ENCODE results near the gene ALS2. TPM values are rescaled to one million over a fixed set of nuclear protein-coding genes. Genes with fewer than 3 reads are reported as not detected.
"Not testable (repeated sequence)": the region's sequence is repeated elsewhere in the genome, so short reads cannot be mapped to it uniquely, and the experiment has no call there.

Gene ALS2
- polyA plus RNA-seq, 1 of the 3 experiments (the other 2 are of a cell fraction): 11.6 TPM

GRCh38 chr2:201768918-201769317, 11.8 kb downstream of the ALS2 start (continued):
- TF ChIP-seq TEAD4 (IDR thresholded peaks at IDR 0.05; ENCODE audit: borderline replicate concordance, insufficient read depth) (peak; percentile 56; the same call in 1 of the 2 replicates), NFIC (IDR thresholded peaks at IDR 0.05; ENCODE audit: borderline replicate concordance) (peak; percentile 10; the same call in 1 of the 2 replicates), NRF1 (IDR thresholded peaks at IDR 0.05; ENCODE audit: low read depth, low read length) (no peak), CHD2 (IDR thresholded peaks at IDR 0.05; ENCODE audit: low read length, partially characterized antibody) (no peak), ELF1 (IDR thresholded peaks at IDR 0.05) (no peak), EP300 (IDR thresholded peaks at IDR 0.05; ENCODE audit: borderline replicate concordance in 1 of 2, low read depth in 1 of 2, low read length in 1 of 2) (peak in 1 of 2 experiments; percentile 16; a peak in 1 of 4 replicates), MAX (IDR thresholded peaks at IDR 0.05; ENCODE audit: low read depth) (no peak), EZH2phosphoT487 (IDR thresholded peaks at IDR 0.05; ENCODE audit: borderline replicate concordance, low read depth) (no peak), SIN3A (IDR thresholded peaks at IDR 0.05; ENCODE audit: borderline replicate concordance, low read depth, low read length) (no peak), TCF12 (IDR thresholded peaks at IDR 0.05) (peak; percentile 51), POLR2AphosphoS5 (IDR thresholded peaks at IDR 0.05; ENCODE audit: low read depth, low read length) (peak; percentile 31; the same call in 1 of the 2 replicates), JUND (IDR thresholded peaks at IDR 0.05) (peak; percentile 65), RFX5 (IDR thresholded peaks at IDR 0.05; ENCODE audit: low read length) (no peak), RCOR1 (IDR thresholded peaks at IDR 0.05; ENCODE audit: low read length) (no peak), MXI1 (IDR thresholded peaks at IDR 0.05; ENCODE audit: low read depth, low read length) (no peak), RXRA (IDR thresholded peaks at IDR 0.05; ENCODE audit: borderline replicate concordance, low read depth) (no peak), GATA2 (CRISPR knock-in tag; IDR thresholded peaks at IDR 0.05) (no peak)
- TF ChIP-seq, protein P1, sequence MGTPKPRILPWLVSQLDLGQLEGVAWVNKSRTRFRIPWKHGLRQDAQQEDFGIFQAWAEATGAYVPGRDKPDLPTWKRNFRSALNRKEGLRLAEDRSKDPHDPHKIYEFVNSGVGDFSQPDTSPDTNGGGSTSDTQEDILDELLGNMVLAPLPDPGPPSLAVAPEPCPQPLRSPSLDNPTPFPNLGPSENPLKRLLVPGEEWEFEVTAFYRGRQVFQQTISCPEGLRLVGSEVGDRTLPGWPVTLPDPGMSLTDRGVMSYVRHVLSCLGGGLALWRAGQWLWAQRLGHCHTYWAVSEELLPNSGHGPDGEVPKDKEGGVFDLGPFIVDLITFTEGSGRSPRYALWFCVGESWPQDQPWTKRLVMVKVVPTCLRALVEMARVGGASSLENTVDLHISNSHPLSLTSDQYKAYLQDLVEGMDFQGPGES (IDR thresholded peaks at IDR 0.05; ENCODE audit: low read depth, low read length): no peak
- TF ChIP-seq, protein P2, sequence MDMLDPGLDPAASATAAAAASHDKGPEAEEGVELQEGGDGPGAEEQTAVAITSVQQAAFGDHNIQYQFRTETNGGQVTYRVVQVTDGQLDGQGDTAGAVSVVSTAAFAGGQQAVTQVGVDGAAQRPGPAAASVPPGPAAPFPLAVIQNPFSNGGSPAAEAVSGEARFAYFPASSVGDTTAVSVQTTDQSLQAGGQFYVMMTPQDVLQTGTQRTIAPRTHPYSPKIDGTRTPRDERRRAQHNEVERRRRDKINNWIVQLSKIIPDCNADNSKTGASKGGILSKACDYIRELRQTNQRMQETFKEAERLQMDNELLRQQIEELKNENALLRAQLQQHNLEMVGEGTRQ (IDR thresholded peaks at IDR 0.05; ENCODE audit: borderline replicate concordance, low read depth, low read length): no peak

DNA sequence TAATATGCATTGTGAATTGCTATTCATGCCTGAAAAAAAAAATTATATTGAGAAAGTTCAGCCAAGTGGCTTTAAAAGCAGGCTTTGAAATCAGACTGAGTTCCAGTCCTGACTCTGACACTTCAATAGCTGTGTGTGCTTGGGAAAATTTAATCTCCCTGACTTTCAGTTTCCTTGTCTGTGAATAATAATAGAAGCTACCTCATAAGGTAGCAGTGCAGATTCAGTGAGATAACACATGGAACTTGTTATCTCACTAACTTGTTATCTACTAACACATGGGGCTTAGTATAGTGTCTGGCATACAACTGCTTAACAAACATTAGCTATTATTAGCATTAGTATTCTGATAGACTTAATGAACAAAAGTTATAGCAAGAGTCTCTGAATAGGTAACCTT, 14.9 kb downstream of the ALS2 start:
- CTCF ChIA-PET: interaction anchor here (0.7 to 2.4 kb wide), 2 partner anchors 12 to 15 kb away, joined by 3 to 6 read pairs; partner anchors contain the start of gene ALS2
- no peak for TF ChIP-seq JUND (IDR thresholded peaks at IDR 0.05)
- peaks cover 33% of the 10 kb centered on the region for H3K79me2 ChIP-seq (ENCODE audit: insufficient read depth)
- H3F3A ChIP-seq (replicated peaks; ENCODE audit: insufficient read depth): peaks cover 17% of the 10 kb centered on the region
- H3K4me1 ChIP-seq (ENCODE audit: control insufficient read depth in 1 of 2, insufficient read depth in 2 of 2, low read depth in 1 of 2, low read length in 1 of 2): peaks cover 7 to 12% of the 10 kb centered on the region in 2 experiments; a peak in 3 of 4 replicates
- H2AFZ ChIP-seq (ENCODE audit: low read depth): no peak overlapping the region
- DNase-seq: no peak
- H3K27ac ChIP-seq (ENCODE audit: low read depth in 2 of 2, low read length in 1 of 2): no peak overlapping the region
- H3K9me2 ChIP-seq: 0 out of 2 replicates have a peak, but pooled peaks cover 3% of the 10 kb centered on the region
- peaks cover 47 to 48% of the 10 kb centered on the region in 2 experiments for H3K36me3 ChIP-seq (replicated peaks in 1 of 2; ENCODE audit: control insufficient read depth in 1 of 2, insufficient read depth in 2 of 2, low read length in 1 of 2)
- H3K9ac ChIP-seq: no peak overlapping the region
- no peak overlapping the region for H3K4me2 ChIP-seq
- H3K9me3 ChIP-seq: no peaks in the 10 kb centered on the region
- H3K4me3 ChIP-seq (ENCODE audit: low read depth in 2 of 2, low read length in 1 of 2): no peak overlapping the region
- H3K27me3 ChIP-seq (ENCODE audit: insufficient read depth): no peaks in the 10 kb centered on the region
- POLR2A ChIA-PET: interaction anchor here (0.9 to 1.7 kb wide), 2 partner anchors 13 to 15 kb away, joined by 3 to 6 read pairs; partner anchors contain the start of gene ALS2
- H4K20me1 ChIP-seq (ENCODE audit: insufficient read depth): no peaks in the 10 kb centered on the region; the same call in 1 of the 2 replicates

DNA sequence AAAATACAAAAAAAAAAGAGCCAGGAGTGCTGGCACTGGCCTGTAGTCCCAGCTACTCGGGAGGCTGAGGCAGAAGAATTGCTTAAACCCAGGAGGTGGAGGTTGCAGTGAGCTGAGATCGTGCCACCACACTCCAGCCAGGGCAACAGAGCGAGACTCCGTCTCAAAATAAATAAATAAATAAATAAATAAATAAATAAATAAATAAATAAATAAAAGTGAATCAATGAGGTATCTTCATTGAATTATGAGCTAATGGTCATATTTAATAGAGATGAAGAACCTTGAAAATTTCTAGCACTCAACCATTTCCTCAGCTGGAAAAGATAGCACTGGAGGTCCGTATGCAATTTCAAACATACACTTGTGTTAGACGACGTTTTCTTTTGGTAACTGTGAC, 16.3 kb downstream of the ALS2 start:
- WGBS (ENCODE audit: low lambda C conversion rate): 97% methylated on average over 7 of the region's 7 CpGs
- Histone ChIP-seq H3K79me2 (ENCODE audit: insufficient read depth) (peaks cover 27% of the 10 kb centered on the region), H3K36me3 (replicated peaks in 1 of 2; ENCODE audit: control insufficient read depth in 1 of 2, insufficient read depth in 2 of 2, low read length in 1 of 2) (peaks cover 54 to 57% of the 10 kb centered on the region in 2 experiments)
- not testable (repeated sequence) for H2AFZ ChIP-seq (ENCODE audit: low read depth); H3K4me3 ChIP-seq (ENCODE audit: low read depth in 2 of 2, low read length in 1 of 2); H3K4me1 ChIP-seq (ENCODE audit: control insufficient read depth in 1 of 2, insufficient read depth in 2 of 2, low read depth in 1 of 2, low read length in 1 of 2); H3K27ac ChIP-seq (ENCODE audit: low read depth in 2 of 2, low read length in 1 of 2); H3K27me3 ChIP-seq (ENCODE audit: insufficient read depth); H3K9ac ChIP-seq; H3F3A ChIP-seq (replicated peaks; ENCODE audit: insufficient read depth); DNase-seq; H3K9me2 ChIP-seq; H3K4me2 ChIP-seq; H3K9me3 ChIP-seq; H4K20me1 ChIP-seq (ENCODE audit: insufficient read depth)
- ChIA-PET POLR2A (interaction anchor here (0.7 to 1.7 kb wide), 2 partner anchors 16 to 156 kb away, joined by 3 to 6 read pairs; partner anchors contain the start of gene ALS2), CTCF (interaction anchor here (2.4 kb wide), 1 partner anchor 16 kb away, joined by 6 read pairs; the partner anchor contains the start of gene ALS2)
